WERI-Rb-1 (cell line): ENCODE results near the gene CDYL2.

Experiments
- DNase-seq: peaks from one replicate; pipeline ENCODE4 v3.0.0-alpha.2; 2020
- H3K27ac ChIP-seq: fragments of 250-450 bp; sonication (Bioruptor Pico); 2 replicates; pipeline ENCODE4 v1.5.1; 2020; ENCODE audit warnings: mild to moderate bottlenecking, moderate library complexity
- H3K27me3 ChIP-seq: fragments of 250-450 bp; sonication (Bioruptor Pico); 2 replicates; pipeline ENCODE4 v1.5.1; 2021; ENCODE audit warnings: mild to moderate bottlenecking, low read depth, moderate library complexity; ENCODE audit not compliant: insufficient read depth, severe bottlenecking
- H3K36me3 ChIP-seq: fragments of 250-450 bp; sonication (Bioruptor Pico); 2 replicates; pipeline ENCODE4 v1.5.1; 2020; ENCODE audit warnings: mild to moderate bottlenecking, moderate library complexity
- H3K4me3 ChIP-seq: 2 replicates; pipeline ENCODE4 v1.5.1; 2011; ENCODE audit warnings: low read depth, mild to moderate bottlenecking, control low read depth, low read length
- H3K9me3 ChIP-seq: fragments of 250-450 bp; sonication (Bioruptor Pico); 2 replicates; pipeline ENCODE4 v1.5.1; 2021; ENCODE audit warnings: mild to moderate bottlenecking, moderate library complexity; ENCODE audit not compliant: severe bottlenecking
- TF ChIP-seq, protein P1 (sequence below): IDR thresholded peaks from 2 replicates; pipeline ENCODE4 v1.5.1; 2011; ENCODE audit warnings: low read depth, mild to moderate bottlenecking, control low read depth, inconsistent platforms, low read length

CDYL2 gene

GRCh38 chr16:80804526-80805383 is at the start of gene CDYL2:
Gene CDYL2, minus strand, starts transcription at chr16:80804598. Its CDS starts 425 bp downstream, at chr16:80804173.
- DNase-seq, result no peak
- H3K36me3 ChIP-seq, result no peaks in the 10 kb centered on the region
- H3K9me3 ChIP-seq, result no peaks in the 10 kb centered on the region
- peaks cover 16% of the 10 kb centered on the region for H3K27me3 ChIP-seq
- TF ChIP-seq, protein P1, sequence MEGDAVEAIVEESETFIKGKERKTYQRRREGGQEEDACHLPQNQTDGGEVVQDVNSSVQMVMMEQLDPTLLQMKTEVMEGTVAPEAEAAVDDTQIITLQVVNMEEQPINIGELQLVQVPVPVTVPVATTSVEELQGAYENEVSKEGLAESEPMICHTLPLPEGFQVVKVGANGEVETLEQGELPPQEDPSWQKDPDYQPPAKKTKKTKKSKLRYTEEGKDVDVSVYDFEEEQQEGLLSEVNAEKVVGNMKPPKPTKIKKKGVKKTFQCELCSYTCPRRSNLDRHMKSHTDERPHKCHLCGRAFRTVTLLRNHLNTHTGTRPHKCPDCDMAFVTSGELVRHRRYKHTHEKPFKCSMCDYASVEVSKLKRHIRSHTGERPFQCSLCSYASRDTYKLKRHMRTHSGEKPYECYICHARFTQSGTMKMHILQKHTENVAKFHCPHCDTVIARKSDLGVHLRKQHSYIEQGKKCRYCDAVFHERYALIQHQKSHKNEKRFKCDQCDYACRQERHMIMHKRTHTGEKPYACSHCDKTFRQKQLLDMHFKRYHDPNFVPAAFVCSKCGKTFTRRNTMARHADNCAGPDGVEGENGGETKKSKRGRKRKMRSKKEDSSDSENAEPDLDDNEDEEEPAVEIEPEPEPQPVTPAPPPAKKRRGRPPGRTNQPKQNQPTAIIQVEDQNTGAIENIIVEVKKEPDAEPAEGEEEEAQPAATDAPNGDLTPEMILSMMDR, result no peak
- H3K4me3 ChIP-seq, result peak within 1 kb of the TSS; percentile 38
- no peak within 1 kb of the TSS for H3K27ac ChIP-seq

DNA sequence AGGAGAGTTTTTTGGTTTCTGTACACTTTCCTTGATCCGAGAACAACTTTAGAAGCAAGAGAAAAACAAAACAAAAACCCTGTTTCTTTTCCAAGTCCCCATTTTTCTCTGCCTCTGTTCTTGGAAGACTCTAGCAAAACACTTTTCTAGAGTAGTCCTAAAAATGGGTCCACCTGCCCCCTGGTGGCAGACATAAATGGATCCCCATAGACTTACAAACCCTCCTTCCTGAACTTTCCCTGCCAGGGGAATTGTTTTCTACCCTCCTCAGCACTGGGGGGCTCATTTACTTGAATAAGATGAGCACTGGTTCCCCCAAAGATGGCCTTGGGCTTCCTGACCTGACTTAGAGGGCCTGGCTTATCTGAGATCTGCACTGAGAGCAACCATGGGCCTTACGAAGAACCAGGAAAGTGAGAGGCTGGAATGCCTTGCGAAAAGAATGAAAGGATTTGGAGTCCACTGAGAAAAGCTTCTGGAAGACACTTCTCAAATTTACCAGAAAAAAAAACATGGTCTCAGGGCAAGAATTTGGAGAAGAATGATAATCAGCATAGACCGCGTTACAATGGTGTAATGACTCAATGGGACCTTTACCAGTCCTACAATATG is 48.0 kb upstream of the CDYL2 start:
- Histone ChIP-seq H3K4me3 (no peak overlapping the region), H3K9me3 (no peaks in the 10 kb centered on the region), H3K27me3 (no peaks in the 10 kb centered on the region), H3K27ac (no peak overlapping the region), H3K36me3 (no peaks in the 10 kb centered on the region)
- TF ChIP-seq, protein P1, result 0 out of 2 replicates have a peak, but pooled peaks have one; percentile 20
- peak; percentile 6 for DNase-seq

- Histone ChIP-seq H3K4me3 (no peak overlapping the region), H3K27ac (no peak overlapping the region), H3K36me3 (no peaks in the 10 kb centered on the region), H3K9me3 (no peaks in the 10 kb centered on the region), H3K27me3 (no peaks in the 10 kb centered on the region)
- DNase-seq, result no peak
- TF ChIP-seq, protein P1, result no peak
Observed at GRCh38 chr16:80851831-80852230, 47.4 kb upstream of the CDYL2 start.

DNA sequence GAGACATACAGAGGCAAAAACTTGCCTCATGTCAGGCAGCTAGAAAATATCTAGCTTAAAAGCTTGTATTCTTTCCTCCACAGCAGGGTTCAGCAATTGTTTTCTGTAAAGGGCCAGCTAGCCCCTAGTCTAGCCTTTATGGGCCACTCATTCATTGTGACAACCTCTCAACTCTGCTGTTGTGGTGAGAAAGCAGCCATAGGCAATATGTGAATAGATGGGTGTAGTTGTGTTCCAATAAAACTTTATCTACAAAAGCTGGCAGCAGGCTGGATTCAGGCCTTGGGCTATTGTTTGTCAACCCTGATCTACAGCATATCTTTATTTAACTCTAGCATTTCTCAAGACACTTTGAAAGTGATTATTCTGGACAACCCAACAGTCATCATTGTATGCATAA is 46.4 kb upstream of the CDYL2 start:
- no peak overlapping the region for H3K4me3 ChIP-seq
- no peak for DNase-seq
- H3K27ac ChIP-seq, result no peak overlapping the region
- TF ChIP-seq, protein P1, result no peak
- H3K36me3 ChIP-seq, result no peaks in the 10 kb centered on the region
- H3K9me3 ChIP-seq, result no peaks in the 10 kb centered on the region
- no peaks in the 10 kb centered on the region for H3K27me3 ChIP-seq

DNA sequence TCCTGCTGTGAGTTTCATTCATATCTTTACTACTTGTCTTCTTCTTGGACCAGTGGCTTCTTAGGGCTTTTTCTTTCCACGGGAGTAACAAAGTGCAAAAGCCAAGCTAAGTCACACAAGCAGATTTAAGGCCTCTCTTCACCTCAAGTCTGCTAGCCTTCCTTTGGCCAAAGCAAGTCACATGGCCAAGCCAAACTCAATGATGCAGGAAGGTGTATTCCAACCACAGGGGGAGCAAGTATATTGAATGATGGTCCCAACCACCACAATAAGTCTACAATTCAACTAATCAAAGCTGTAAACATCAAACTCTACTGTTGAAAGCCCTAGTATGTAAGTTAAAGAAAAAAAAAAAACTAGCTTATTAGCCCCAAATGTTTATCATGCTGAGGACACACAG is 44.5 kb upstream of the CDYL2 start:
- Histone ChIP-seq H3K27ac (no peak overlapping the region), H3K4me3 (no peak overlapping the region), H3K27me3 (no peaks in the 10 kb centered on the region), H3K9me3 (no peaks in the 10 kb centered on the region), H3K36me3 (no peaks in the 10 kb centered on the region)
- TF ChIP-seq, protein P1, result no peak
- no peak for DNase-seq
